ENCODE measurements around the gene TATDN2.

The TATDN2 gene

DNA sequence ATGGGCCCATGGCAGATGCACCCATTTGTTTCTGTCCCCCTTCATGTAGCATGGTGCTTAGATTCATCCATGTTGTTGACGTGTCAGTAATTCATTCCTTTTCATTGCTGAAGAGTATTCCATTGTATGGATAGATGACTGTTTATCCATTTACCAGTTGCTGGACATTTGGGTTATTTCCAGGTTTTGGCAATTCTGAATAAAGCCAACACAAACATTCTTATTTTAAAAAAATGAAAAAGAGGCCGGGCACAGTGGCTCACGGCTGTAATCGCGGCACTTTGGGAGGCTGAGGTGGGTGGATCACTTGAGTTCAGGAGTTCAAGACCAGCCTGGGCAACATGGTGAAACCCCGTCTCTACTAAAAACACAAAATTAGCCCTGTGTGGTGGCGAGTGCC, 18.7 kb upstream of the TATDN2 start:
- Histone ChIP-seq H3K27ac (ENCODE audit: poor library complexity, severe bottlenecking) (no peak overlapping the region), H3K4me1 (ENCODE audit: insufficient read depth, poor library complexity, severe bottlenecking) (no peaks in the 10 kb centered on the region), H3K4me3 (ENCODE audit: severe bottlenecking) (no peak overlapping the region), H3K36me3 (ENCODE audit: low read depth) (no peaks in the 10 kb centered on the region), H3K9me3 (ENCODE audit: severe bottlenecking) (no peaks in the 10 kb centered on the region), H3K27me3 (ENCODE audit: insufficient read depth, poor library complexity, severe bottlenecking) (no peaks in the 10 kb centered on the region)
- TF ChIP-seq, protein P1, sequence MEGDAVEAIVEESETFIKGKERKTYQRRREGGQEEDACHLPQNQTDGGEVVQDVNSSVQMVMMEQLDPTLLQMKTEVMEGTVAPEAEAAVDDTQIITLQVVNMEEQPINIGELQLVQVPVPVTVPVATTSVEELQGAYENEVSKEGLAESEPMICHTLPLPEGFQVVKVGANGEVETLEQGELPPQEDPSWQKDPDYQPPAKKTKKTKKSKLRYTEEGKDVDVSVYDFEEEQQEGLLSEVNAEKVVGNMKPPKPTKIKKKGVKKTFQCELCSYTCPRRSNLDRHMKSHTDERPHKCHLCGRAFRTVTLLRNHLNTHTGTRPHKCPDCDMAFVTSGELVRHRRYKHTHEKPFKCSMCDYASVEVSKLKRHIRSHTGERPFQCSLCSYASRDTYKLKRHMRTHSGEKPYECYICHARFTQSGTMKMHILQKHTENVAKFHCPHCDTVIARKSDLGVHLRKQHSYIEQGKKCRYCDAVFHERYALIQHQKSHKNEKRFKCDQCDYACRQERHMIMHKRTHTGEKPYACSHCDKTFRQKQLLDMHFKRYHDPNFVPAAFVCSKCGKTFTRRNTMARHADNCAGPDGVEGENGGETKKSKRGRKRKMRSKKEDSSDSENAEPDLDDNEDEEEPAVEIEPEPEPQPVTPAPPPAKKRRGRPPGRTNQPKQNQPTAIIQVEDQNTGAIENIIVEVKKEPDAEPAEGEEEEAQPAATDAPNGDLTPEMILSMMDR (IDR thresholded peaks at IDR 0.05; ENCODE audit: poor library complexity, severe bottlenecking), result no peak
- ATAC-seq (ENCODE audit: low read depth), result no peak
- no peak for DNase-seq (ENCODE audit: low spot score)

- ATAC-seq (ENCODE audit: low read depth) (no peak), DNase-seq (ENCODE audit: low spot score) (no peak)
- Histone ChIP-seq H3K9me3 (ENCODE audit: severe bottlenecking) (no peaks in the 10 kb centered on the region), H3K27ac (ENCODE audit: poor library complexity, severe bottlenecking) (no peak overlapping the region), H3K4me3 (ENCODE audit: severe bottlenecking) (no peak overlapping the region), H3K36me3 (ENCODE audit: low read depth) (peaks cover 4% of the 10 kb centered on the region; the same call in 1 of the 2 replicates), H3K4me1 (ENCODE audit: insufficient read depth, poor library complexity, severe bottlenecking) (no peaks in the 10 kb centered on the region), H3K27me3 (ENCODE audit: insufficient read depth, poor library complexity, severe bottlenecking) (no peaks in the 10 kb centered on the region)
- TF ChIP-seq, protein P1 (IDR thresholded peaks at IDR 0.05; ENCODE audit: poor library complexity, severe bottlenecking), result no peak
Measured at GRCh38 chr3:10232137-10232536, 16.1 kb upstream of the TATDN2 start.

DNA sequence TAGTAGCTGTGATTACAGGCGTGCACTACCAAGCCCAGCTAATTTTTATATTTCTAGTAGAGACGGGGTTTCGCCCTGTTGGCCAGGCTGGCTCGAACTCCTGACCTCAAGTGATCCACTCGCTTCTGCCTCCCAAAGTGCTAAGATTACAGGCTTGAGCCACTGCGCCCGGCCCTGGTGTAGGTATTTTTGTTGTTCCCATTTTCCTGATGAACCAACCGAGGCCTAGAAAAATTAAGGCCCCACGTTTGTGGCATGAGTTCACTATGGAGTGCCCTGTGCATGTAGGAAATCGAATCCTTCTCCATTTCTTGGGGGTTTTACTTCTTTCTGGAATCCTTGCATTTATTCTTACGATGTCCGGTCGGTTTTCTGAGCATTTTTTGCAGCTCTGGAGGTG, 14.3 kb upstream of the TATDN2 start:
- ATAC-seq (ENCODE audit: low read depth) (no peak), DNase-seq (ENCODE audit: low spot score) (no peak)
- no peaks in the 10 kb centered on the region for H3K4me1 ChIP-seq (ENCODE audit: insufficient read depth, poor library complexity, severe bottlenecking)
- TF ChIP-seq, protein P1 (IDR thresholded peaks at IDR 0.05; ENCODE audit: poor library complexity, severe bottlenecking), result no peak
- H3K36me3 ChIP-seq (ENCODE audit: low read depth), result peaks cover 4% of the 10 kb centered on the region; the same call in 1 of the 2 replicates
- no peaks in the 10 kb centered on the region for H3K9me3 ChIP-seq (ENCODE audit: severe bottlenecking)
- no peak overlapping the region for H3K27ac ChIP-seq (ENCODE audit: poor library complexity, severe bottlenecking)
- H3K4me3 ChIP-seq (ENCODE audit: severe bottlenecking), result no peak overlapping the region
- H3K27me3 ChIP-seq (ENCODE audit: insufficient read depth, poor library complexity, severe bottlenecking), result no peaks in the 10 kb centered on the region

DNA sequence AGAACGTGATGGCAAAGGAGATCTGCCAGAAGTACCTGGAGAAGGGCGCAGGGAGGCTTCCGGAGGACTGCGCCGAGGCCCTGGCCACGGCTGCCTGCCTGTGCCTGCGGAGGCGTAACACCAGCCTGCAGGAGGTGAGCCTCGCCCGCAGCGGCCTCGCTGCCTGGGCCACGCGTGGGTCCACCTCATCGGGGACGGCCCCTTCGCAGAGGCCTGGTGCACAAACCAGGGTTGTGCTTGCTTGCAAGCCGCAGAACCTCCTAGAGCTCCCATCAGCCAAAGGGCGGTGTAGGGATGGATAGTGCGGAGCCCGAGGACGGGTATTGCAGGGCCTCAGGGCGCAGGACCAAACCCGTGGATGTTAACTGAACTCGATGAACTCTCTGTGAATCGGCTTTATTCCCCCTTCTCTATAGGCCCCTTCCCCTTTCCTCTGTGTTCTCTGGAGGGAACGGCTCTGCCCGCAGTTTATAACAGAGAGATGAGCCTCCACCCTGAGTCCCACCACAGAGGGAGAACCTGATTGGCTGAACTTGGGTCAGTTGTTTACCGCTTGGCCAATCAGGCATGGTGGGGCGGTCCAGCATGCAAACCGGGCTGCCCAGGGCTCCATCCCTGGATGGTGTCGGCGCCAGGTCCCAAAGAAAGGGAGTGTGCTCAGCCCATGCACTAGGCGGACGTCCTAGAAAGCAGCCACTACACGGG, 13.6 kb upstream of the TATDN2 start:
- ATAC-seq (ENCODE audit: low read depth) (no peak), DNase-seq (ENCODE audit: low spot score) (no peak)
- Histone ChIP-seq H3K4me3 (ENCODE audit: severe bottlenecking) (no peak overlapping the region), H3K9me3 (ENCODE audit: severe bottlenecking) (no peaks in the 10 kb centered on the region), H3K4me1 (ENCODE audit: insufficient read depth, poor library complexity, severe bottlenecking) (no peaks in the 10 kb centered on the region), H3K27me3 (ENCODE audit: insufficient read depth, poor library complexity, severe bottlenecking) (no peaks in the 10 kb centered on the region), H3K27ac (ENCODE audit: poor library complexity, severe bottlenecking) (no peak overlapping the region), H3K36me3 (ENCODE audit: low read depth) (peaks cover 4% of the 10 kb centered on the region; the same call in 1 of the 2 replicates)
- TF ChIP-seq, protein P1 (IDR thresholded peaks at IDR 0.05; ENCODE audit: poor library complexity, severe bottlenecking), result no peak

DNA sequence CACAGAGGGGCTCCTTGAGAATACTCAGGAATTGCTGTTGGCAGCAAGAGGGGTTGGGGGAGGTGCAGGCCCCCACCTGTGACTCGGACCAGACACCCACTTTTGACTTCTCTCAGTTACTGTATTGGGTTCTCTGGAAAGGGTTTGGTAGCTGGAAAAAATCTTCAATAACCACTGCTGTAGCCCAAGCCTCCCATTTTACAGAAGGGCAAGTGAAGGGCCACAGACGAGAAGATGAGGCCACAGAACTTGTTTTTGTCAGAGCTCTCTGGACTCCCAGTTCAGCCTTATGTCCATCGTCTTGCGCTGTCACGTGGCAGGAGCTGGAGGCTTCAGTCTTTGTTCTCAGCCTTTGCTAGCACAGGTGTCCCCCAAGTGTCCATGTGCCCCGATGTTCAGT, 12.7 kb upstream of the TATDN2 start:
- Histone ChIP-seq H3K4me1 (ENCODE audit: insufficient read depth, poor library complexity, severe bottlenecking) (no peaks in the 10 kb centered on the region), H3K36me3 (ENCODE audit: low read depth) (peaks cover 4% of the 10 kb centered on the region; the same call in 1 of the 2 replicates)
- TF ChIP-seq, protein P1 (IDR thresholded peaks at IDR 0.05; ENCODE audit: poor library complexity, severe bottlenecking), result no peak

More for the DNA sequence above, 12.7 kb upstream of the TATDN2 start:
- Histone ChIP-seq H3K27ac (ENCODE audit: poor library complexity, severe bottlenecking) (no peak overlapping the region), H3K4me3 (ENCODE audit: severe bottlenecking) (no peak overlapping the region), H3K27me3 (ENCODE audit: insufficient read depth, poor library complexity, severe bottlenecking) (no peaks in the 10 kb centered on the region), H3K9me3 (ENCODE audit: severe bottlenecking) (no peaks in the 10 kb centered on the region)
- DNase-seq (ENCODE audit: low spot score) (no peak), ATAC-seq (ENCODE audit: low read depth) (no peak)
